Omental fat pad (tissue), 4 donors: ENCODE results near the gene NECAP2. TPM values are rescaled to one million over a fixed set of nuclear protein-coding genes. Genes with fewer than 3 reads are reported as not detected.

ENCODE experiments used
- total RNA-seq, 4 donors: library from RNA; depleted of rRNA; stranded (reverse); fragments of >200 nt; gene quantifications; one replicate each; pipeline ENCODE4 v1.1.0, GENCODE V29; 2016

The NECAP2 gene
- total RNA-seq, 4 donors from 2014 or later = 46.9 to 89.5 (median 60.4) TPM

Other genes starting within 250 kb of the NECAP2 start
- 10 to 100 TPM in 1 of 4 donors, 1 to 10 TPM in 3; 2.6 to 10.6 (median 3.9) TPM for gene ARHGEF19, start 228.1 kb upstream of the NECAP2 start, total RNA-seq
- 10 to 100 TPM in 1 of 4 donors, 1 to 10 TPM in 3; 2.0 to 13.3 (median 4.7) TPM for gene CPLANE2, start 203.5 kb upstream of the NECAP2 start, total RNA-seq
- 10 to 100 TPM; 16.1 to 29.8 (median 19.2) TPM for gene FBXO42, start 88.2 kb upstream of the NECAP2 start, total RNA-seq
- 10 to 100 TPM; 73.1 to 80.5 (median 77.7) TPM for gene SZRD1, start 73.5 kb upstream of the NECAP2 start, total RNA-seq
- gene SPATA21, start 3.3 kb upstream of the NECAP2 start, total RNA-seq = not detected
- under 1 TPM; under 0.01 TPM for gene RNU1-1, start 73.6 kb downstream of the NECAP2 start, total RNA-seq
- gene NBPF1, start 172.8 kb downstream of the NECAP2 start, total RNA-seq = 10 to 100 TPM; 22.9 to 63.6 (median 41.6) TPM
- gene RNU1-3, start 226.2 kb downstream of the NECAP2 start, total RNA-seq = under 1 TPM; under 0.01 TPM